Measurements from ENCODE around the gene EFNA3.

EFNA3 gene

GRCh38 chr1:155079210-155079486, 511 bp downstream of the EFNA3 start:
- DNase-seq (no peak), ATAC-seq (replicated peaks) (peak; percentile 7)
- peak overlapping the region; percentile 81 to 88 for H3K4me3 Mint-ChIP-seq
- peaks cover 23 to 30% of the 10 kb centered on the region in 2 donors for H3K4me1 Mint-ChIP-seq (ENCODE audit: low read depth in 2 of 2)
- H3K36me3 Mint-ChIP-seq (ENCODE audit: insufficient read depth): peaks cover 4% of the 10 kb centered on the region
- peaks cover 36 to 43% of the 10 kb centered on the region in 2 donors for H3K27me3 Mint-ChIP-seq
- no peaks in the 10 kb centered on the region for H3K9me3 Mint-ChIP-seq
- H3K27ac Mint-ChIP-seq: peak overlapping the region; percentile 14 to 39

GRCh38 chr1:155079487-155080311, 1.1 kb downstream of the EFNA3 start:
- Mint-ChIP-seq H3K27me3 (peaks cover 40 to 49% of the 10 kb centered on the region in 2 donors), H3K36me3 (ENCODE audit: insufficient read depth) (peaks cover 8% of the 10 kb centered on the region), H3K4me1 (ENCODE audit: low read depth in 2 of 2) (peaks cover 29 to 36% of the 10 kb centered on the region in 2 donors), H3K4me3 (peak overlapping the region; percentile 81 to 88), H3K27ac (peak overlapping the region; percentile 14 to 39), H3K9me3 (no peaks in the 10 kb centered on the region)
- DNase-seq (no peak), ATAC-seq (replicated peaks) (peak; percentile 23)

- Mint-ChIP-seq H3K27ac (no peak overlapping the region), H3K27me3 (peaks cover 40 to 49% of the 10 kb centered on the region in 2 donors), H3K36me3 (ENCODE audit: insufficient read depth) (peaks cover 17% of the 10 kb centered on the region), H3K9me3 (no peaks in the 10 kb centered on the region), H3K4me3 (peak overlapping the region; percentile 81 to 88), H3K4me1 (ENCODE audit: low read depth in 2 of 2) (peaks cover 36 to 42% of the 10 kb centered on the region in 2 donors)
- DNase-seq (no peak), ATAC-seq (replicated peaks) (no peak)
Observed at GRCh38 chr1:155080312-155081228, 1.9 kb downstream of the EFNA3 start.

GRCh38 chr1:155081472-155082300, 3.0 kb downstream of the EFNA3 start:
- ATAC-seq (replicated peaks) (no peak), DNase-seq (no peak)
- peaks cover 40 to 49% of the 10 kb centered on the region in 2 donors for H3K27me3 Mint-ChIP-seq
- H3K4me1 Mint-ChIP-seq (ENCODE audit: low read depth in 2 of 2): peaks cover 41 to 45% of the 10 kb centered on the region in 2 donors
- peaks cover 24% of the 10 kb centered on the region for H3K36me3 Mint-ChIP-seq (ENCODE audit: insufficient read depth)
- H3K4me3 Mint-ChIP-seq: peak overlapping the region; percentile 81 to 88
- no peaks in the 10 kb centered on the region for H3K9me3 Mint-ChIP-seq
- H3K27ac Mint-ChIP-seq: peak overlapping the region in 1 of 2 donors; percentile 3

- DNase-seq: no peak
- Mint-ChIP-seq H3K27ac (no peak overlapping the region), H3K4me1 (ENCODE audit: low read depth in 2 of 2) (peaks cover 41 to 45% of the 10 kb centered on the region in 2 donors)
Observed at GRCh38 chr1:155082301-155083051, 3.8 kb downstream of the EFNA3 start.

GRCh38 chr1:155083052-155083541, 4.5 kb downstream of the EFNA3 start:
- Mint-ChIP-seq H3K36me3 (ENCODE audit: insufficient read depth) (peaks cover 24% of the 10 kb centered on the region), H3K4me3 (no peak overlapping the region), H3K27me3 (peaks cover 40 to 49% of the 10 kb centered on the region in 2 donors), H3K27ac (no peak overlapping the region), H3K9me3 (no peaks in the 10 kb centered on the region), H3K4me1 (ENCODE audit: low read depth in 2 of 2) (peaks cover 41 to 45% of the 10 kb centered on the region in 2 donors)
- ATAC-seq (replicated peaks) (no peak), DNase-seq (no peak)

More at GRCh38 chr1:155082301-155083051, 3.8 kb downstream of the EFNA3 start:
- Mint-ChIP-seq H3K9me3 (no peaks in the 10 kb centered on the region), H3K4me3 (peak overlapping the region; percentile 64 to 65), H3K27me3 (peaks cover 40 to 49% of the 10 kb centered on the region in 2 donors), H3K36me3 (ENCODE audit: insufficient read depth) (peaks cover 24% of the 10 kb centered on the region)
- no peak for ATAC-seq (replicated peaks)

GRCh38 chr1:155083865-155084721, 5.5 kb downstream of the EFNA3 start:
- no peaks in the 10 kb centered on the region for H3K9me3 Mint-ChIP-seq
- H3K27me3 Mint-ChIP-seq: peaks cover 40 to 47% of the 10 kb centered on the region in 2 donors
- DNase-seq (no peak), ATAC-seq (replicated peaks) (no peak)
- H3K4me1 Mint-ChIP-seq (ENCODE audit: low read depth in 2 of 2): peaks cover 40 to 42% of the 10 kb centered on the region in 2 donors
- peak overlapping the region; percentile 91 to 94 for H3K27ac Mint-ChIP-seq
- H3K36me3 Mint-ChIP-seq (ENCODE audit: insufficient read depth): peaks cover 24% of the 10 kb centered on the region
- peak overlapping the region; percentile 89 to 92 for H3K4me3 Mint-ChIP-seq

- Mint-ChIP-seq H3K4me3 (peak overlapping the region; percentile 89 to 92), H3K36me3 (ENCODE audit: insufficient read depth) (peaks cover 20% of the 10 kb centered on the region), H3K4me1 (ENCODE audit: low read depth in 2 of 2) (peaks cover 32 to 35% of the 10 kb centered on the region in 2 donors), H3K27ac (peak overlapping the region; percentile 91 to 94), H3K9me3 (no peaks in the 10 kb centered on the region), H3K27me3 (peaks cover 32 to 39% of the 10 kb centered on the region in 2 donors)
- DNase-seq (peak; percentile 89 to 93 (median 90)), ATAC-seq (replicated peaks) (peak; percentile 78)
Observed at GRCh38 chr1:155084722-155085503, 6.3 kb downstream of the EFNA3 start.

GRCh38 chr1:155085504-155086127, 7.0 kb downstream of the EFNA3 start:
- Mint-ChIP-seq H3K27me3 (peaks cover 31 to 38% of the 10 kb centered on the region in 2 donors), H3K36me3 (ENCODE audit: insufficient read depth) (peaks cover 20% of the 10 kb centered on the region), H3K9me3 (no peaks in the 10 kb centered on the region), H3K4me3 (peak overlapping the region; percentile 89 to 92), H3K27ac (peak overlapping the region; percentile 91 to 94), H3K4me1 (ENCODE audit: low read depth in 2 of 2) (peaks cover 32 to 34% of the 10 kb centered on the region in 2 donors)
- peak; percentile 40 for ATAC-seq (replicated peaks)
- peak; percentile 57 to 71 (median 60) for DNase-seq

- peak overlapping the region; percentile 89 to 92 for H3K4me3 Mint-ChIP-seq
- H3K4me1 Mint-ChIP-seq (ENCODE audit: low read depth in 2 of 2): peaks cover 31 to 35% of the 10 kb centered on the region in 2 donors
- H3K36me3 Mint-ChIP-seq (ENCODE audit: insufficient read depth): peaks cover 20% of the 10 kb centered on the region
- H3K9me3 Mint-ChIP-seq: no peaks in the 10 kb centered on the region
- peak; percentile 23 for ATAC-seq (replicated peaks)
- peak; percentile 81 to 85 (median 83) for DNase-seq
- peaks cover 29 to 36% of the 10 kb centered on the region in 2 donors for H3K27me3 Mint-ChIP-seq
- peak overlapping the region; percentile 91 to 94 for H3K27ac Mint-ChIP-seq
Observed at GRCh38 chr1:155086128-155086741, 7.6 kb downstream of the EFNA3 start.
